Measurements from ENCODE around the gene CPB2. TPM values are rescaled to one million over a fixed set of nuclear protein-coding genes. Genes with fewer than 3 reads are reported as not detected.

Gene CPB2
- total and polyA plus RNA-seq, 7 donors: not detected

DNA sequence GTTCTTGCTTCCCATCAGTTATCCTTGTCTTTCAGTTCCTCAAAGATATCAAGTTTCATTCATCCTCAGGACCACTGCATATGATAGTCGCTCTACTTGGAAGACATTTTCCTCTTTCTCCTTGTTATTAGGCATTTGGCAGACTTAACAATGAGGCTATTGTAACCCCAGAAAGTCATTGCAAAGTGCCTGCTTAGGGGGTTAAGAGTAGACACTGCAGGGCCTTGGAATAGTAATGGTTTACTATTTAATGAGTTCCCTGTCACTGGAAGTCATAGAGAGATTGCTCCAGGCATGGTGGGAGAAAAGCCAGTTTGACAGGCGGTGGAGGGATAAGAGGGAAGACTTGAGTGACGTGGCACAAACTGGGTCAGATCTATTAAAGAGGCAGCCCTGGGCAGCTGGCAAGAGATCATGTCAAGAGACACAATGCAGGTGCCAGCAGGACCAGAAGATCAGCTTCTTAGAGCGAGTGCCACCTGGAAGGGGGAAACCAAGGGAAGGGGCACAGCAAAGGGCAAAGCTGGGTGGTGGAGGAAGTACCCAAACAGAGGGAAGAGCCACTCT is 16.8 kb upstream of the CPB2 start:
- WGBS, 3 donors: 43 to 72% (median 54%) methylated on average over 4 of the region's 4 CpGs
- no peak overlapping the region for H3K27ac ChIP-seq
- intact Hi-C loops (cut with DNase I): loop anchor here in 1 of 2 donors (5.0 to 10.0 kb wide), 2 partner anchors 69 to 497 kb away; partner anchors contain the start of gene ZC3H13
- no peaks in the 10 kb centered on the region for H3K36me3 ChIP-seq (ENCODE audit: insufficient read depth in 1 of 2, low read depth in 1 of 2)
- no peaks in the 10 kb centered on the region for H3K4me1 ChIP-seq
- H3K9me3 ChIP-seq: no peaks in the 10 kb centered on the region
- no peak for DNase-seq
- no peak overlapping the region for H3K4me3 ChIP-seq
- no peak for ATAC-seq
- TF ChIP-seq, protein P1, sequence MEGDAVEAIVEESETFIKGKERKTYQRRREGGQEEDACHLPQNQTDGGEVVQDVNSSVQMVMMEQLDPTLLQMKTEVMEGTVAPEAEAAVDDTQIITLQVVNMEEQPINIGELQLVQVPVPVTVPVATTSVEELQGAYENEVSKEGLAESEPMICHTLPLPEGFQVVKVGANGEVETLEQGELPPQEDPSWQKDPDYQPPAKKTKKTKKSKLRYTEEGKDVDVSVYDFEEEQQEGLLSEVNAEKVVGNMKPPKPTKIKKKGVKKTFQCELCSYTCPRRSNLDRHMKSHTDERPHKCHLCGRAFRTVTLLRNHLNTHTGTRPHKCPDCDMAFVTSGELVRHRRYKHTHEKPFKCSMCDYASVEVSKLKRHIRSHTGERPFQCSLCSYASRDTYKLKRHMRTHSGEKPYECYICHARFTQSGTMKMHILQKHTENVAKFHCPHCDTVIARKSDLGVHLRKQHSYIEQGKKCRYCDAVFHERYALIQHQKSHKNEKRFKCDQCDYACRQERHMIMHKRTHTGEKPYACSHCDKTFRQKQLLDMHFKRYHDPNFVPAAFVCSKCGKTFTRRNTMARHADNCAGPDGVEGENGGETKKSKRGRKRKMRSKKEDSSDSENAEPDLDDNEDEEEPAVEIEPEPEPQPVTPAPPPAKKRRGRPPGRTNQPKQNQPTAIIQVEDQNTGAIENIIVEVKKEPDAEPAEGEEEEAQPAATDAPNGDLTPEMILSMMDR (IDR thresholded peaks at IDR 0.05): no peak
- no peaks in the 10 kb centered on the region for H3K27me3 ChIP-seq (ENCODE audit: insufficient read depth in 3 of 3, low read length in 2 of 3)

DNA sequence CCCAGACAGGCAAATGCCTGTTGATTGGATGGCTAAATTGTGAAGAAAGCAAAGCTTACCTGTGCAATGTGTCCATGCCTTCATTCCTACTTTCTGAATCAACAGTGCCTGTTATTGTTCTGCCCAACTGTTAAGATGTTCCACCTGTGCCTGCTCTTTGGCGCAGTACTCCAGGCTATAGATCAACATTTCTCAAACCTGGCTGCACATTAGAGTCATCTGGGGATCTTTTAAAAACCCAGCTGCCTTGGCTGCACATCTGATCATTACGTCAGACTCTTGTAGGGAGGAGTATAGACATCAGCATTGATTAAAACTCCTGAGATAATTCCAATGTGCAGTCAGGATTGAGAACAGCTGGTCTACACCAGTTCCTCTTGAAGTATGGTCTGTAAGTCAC is 16.2 kb upstream of the CPB2 start:
- H3K36me3 ChIP-seq (ENCODE audit: insufficient read depth in 1 of 2, low read depth in 1 of 2): no peaks in the 10 kb centered on the region
- ATAC-seq: no peak
- H3K4me3 ChIP-seq: no peak overlapping the region
- no peak for DNase-seq
- H3K4me1 ChIP-seq: no peaks in the 10 kb centered on the region
- 67 to 74% (median 70%) methylated on average over 2 of the region's 2 CpGs for WGBS, 3 donors
- intact Hi-C loops (cut with DNase I): loop anchor here in 1 of 2 donors (5.0 to 10.0 kb wide), 2 partner anchors 69 to 496 kb away; partner anchors contain the start of gene ZC3H13
- TF ChIP-seq, protein P1 (IDR thresholded peaks at IDR 0.05): no peak
- no peaks in the 10 kb centered on the region for H3K27me3 ChIP-seq (ENCODE audit: insufficient read depth in 3 of 3, low read length in 2 of 3)
- H3K9me3 ChIP-seq: no peaks in the 10 kb centered on the region
- H3K27ac ChIP-seq: no peak overlapping the region

DNA sequence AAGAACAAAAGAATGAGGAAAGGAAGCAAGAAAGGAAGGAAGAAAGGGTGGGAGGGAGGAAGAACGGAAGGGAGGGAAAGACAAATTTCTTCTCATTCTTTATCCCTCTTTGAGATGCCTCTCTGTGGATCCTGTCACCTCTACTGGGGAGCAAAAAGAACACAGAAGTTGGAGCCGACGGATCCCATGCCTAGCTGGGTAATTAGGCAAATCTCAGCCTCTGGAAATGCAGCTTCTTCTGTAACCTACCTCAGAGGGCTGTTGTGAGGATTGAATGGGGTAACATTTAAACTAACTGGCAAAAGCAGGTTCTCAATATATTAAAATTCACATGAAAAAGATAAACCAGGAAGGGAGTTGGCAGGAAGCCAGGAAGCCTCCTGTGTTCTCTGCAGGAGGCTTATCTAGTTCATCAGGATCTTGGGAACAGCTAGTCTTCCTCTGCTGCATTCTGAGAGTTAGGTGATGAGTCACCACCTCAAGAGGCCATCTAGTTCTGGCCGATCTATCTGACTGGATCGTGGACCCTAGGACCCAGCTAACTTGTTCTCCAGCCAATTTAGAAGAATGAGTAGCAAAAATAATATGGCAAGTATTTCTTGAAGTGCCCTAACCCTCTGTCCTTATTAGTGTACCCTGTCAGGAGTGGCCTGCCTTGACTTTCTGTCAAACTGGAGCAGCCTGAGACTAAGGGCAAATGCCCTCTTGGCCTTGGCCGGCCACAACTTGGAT is 15.2 kb upstream of the CPB2 start:
- 68 to 75% (median 69%) methylated on average over 6 of the region's 6 CpGs for WGBS, 3 donors
- DNase-seq (no peak), ATAC-seq (no peak)
- Histone ChIP-seq H3K27ac (no peak overlapping the region), H3K9me3 (no peaks in the 10 kb centered on the region), H3K4me3 (no peak overlapping the region), H3K36me3 (ENCODE audit: insufficient read depth in 1 of 2, low read depth in 1 of 2) (no peaks in the 10 kb centered on the region), H3K4me1 (no peaks in the 10 kb centered on the region), H3K27me3 (ENCODE audit: insufficient read depth in 3 of 3, low read length in 2 of 3) (no peaks in the 10 kb centered on the region)
- intact Hi-C loops (cut with DNase I): loop anchor here in 1 of 2 donors (5.0 to 10.0 kb wide), 2 partner anchors 68 to 495 kb away; partner anchors contain the start of gene ZC3H13
- TF ChIP-seq, protein P1 (IDR thresholded peaks at IDR 0.05): no peak

DNA sequence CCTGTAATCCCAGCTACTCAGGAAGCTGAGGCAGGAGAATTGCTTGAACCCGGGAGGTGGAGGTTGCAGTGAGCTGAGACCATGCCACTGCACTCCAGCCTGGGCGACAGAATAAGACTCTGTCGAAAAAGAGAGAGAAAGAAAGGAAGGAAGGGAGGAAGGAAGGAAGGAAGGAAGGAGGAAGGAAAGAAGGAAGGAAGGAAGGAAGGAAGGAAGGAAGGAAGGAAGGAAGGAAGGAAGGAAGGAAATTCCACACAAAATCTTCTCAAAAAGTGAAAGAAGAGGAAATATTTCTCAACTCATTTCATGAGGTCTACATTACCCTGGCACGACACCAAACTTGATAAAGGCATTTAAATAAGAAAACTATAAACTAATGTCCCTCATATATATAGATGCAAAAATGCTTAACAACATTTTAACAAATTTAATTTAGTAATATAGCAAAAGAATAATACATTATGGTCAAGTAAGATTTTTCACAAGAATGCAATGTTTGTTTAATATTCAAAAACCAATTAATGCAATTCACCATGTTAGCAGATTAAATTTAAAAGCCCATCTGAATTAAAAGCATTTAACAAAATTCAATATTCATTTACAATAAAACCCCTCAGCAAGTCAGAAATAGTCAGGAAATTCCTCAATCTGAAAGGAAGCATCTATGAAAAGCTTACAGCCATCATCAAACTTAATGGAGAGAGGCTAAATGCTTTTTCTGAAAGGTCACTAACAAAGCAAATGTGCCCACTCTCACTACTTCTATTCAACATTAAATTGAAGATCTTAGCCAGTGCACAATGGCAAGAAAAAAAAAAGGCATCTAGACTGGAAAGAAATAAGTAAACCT is 12.0 kb upstream of the CPB2 start:
- peaks cover 0 to 5% (median 0%) of the 10 kb centered on the region in 3 donors for H3K27me3 ChIP-seq (ENCODE audit: insufficient read depth in 3 of 3, low read length in 2 of 3)
- no peak overlapping the region for H3K27ac ChIP-seq
- intact Hi-C loops (cut with DNase I): no loop called here
- DNase-seq: no peak
- TF ChIP-seq, protein P1 (IDR thresholded peaks at IDR 0.05): no peak
- no peaks in the 10 kb centered on the region for H3K4me1 ChIP-seq
- 87 to 89% (median 87%) methylated on average over 4 of the region's 4 CpGs for WGBS, 3 donors
- no peak for ATAC-seq
- no peaks in the 10 kb centered on the region for H3K36me3 ChIP-seq (ENCODE audit: insufficient read depth in 1 of 2, low read depth in 1 of 2)
- no peak overlapping the region for H3K4me3 ChIP-seq
- H3K9me3 ChIP-seq: no peaks in the 10 kb centered on the region
